ENCODE measurements around the gene PDLIM1. TPM values are rescaled to one million over a fixed set of nuclear protein-coding genes. Genes with fewer than 3 reads are reported as not detected.

PDLIM1 gene
- total and polyA plus RNA-seq, 2 of the 8 experiments (the other 6 are each of a cell fraction or from before 2014, with no cell fraction given) = 169 to 245 TPM

GRCh38 chr10:95296764-95297163 lies 6.0 kb upstream of the PDLIM1 start:
- TF ChIP-seq NRF1 (IDR thresholded peaks at IDR 0.05; ENCODE audit: low read depth, low read length) (no peak), FOSL1 (IDR thresholded peaks at IDR 0.05; ENCODE audit: insufficient read depth, low read depth, low read length) (no peak), KDM5A (IDR thresholded peaks at IDR 0.05; ENCODE audit: low read length) (no peak), HDAC6 (IDR thresholded peaks at IDR 0.05; ENCODE audit: low read depth, low read length) (no peak), CREB1 (IDR thresholded peaks at IDR 0.05) (no peak)
- ChIA-PET CTCF (ENCODE audit: partially characterized antibody) (interaction anchor here (0.6 to 5.4 kb wide), 5 partner anchors 32 to 67 kb away, joined by 3 to 39 read pairs (median 3); no protein-coding TSS in a partner anchor), POLR2A (ENCODE audit: partially characterized antibody) (interaction anchor here (1.3 kb wide), 1 partner anchor 68 kb away, joined by 4 read pairs; no protein-coding TSS in a partner anchor)
- H2BK120ac ChIP-seq (replicated peaks; ENCODE audit: low read depth, low read length) = no peak overlapping the region
- no peak overlapping the region for H4K8ac ChIP-seq (ENCODE audit: extremely low read depth, insufficient read depth, low read length)
- H4K91ac ChIP-seq (replicated peaks; ENCODE audit: insufficient read length, low read length) = no peak overlapping the region
- no peak overlapping the region for H3K9ac ChIP-seq (replicated peaks in 1 of 4; ENCODE audit: extremely low read depth in 1 of 4, low read depth in 3 of 4, low read length in 3 of 4)
- no peak for DNase-seq (ENCODE audit: low read depth in 1 of 2, low spot score in 2 of 2)
- H2BK15ac ChIP-seq (ENCODE audit: low read length) = no peak overlapping the region
- no peak overlapping the region for H2BK20ac ChIP-seq (ENCODE audit: low read length)
- 100% methylated on average over 4 of the region's 4 CpGs; no CpG with 5 or more reads in 1 of the 2 experiments for WGBS, 2 experiments (ENCODE audit: extremely low coverage in 1 of 2, insufficient coverage in 1 of 2, insufficient read length in 1 of 2, insufficient replicate concordance in 2 of 2, low coverage in 1 of 2, low lambda C conversion rate in 2 of 2, missing lambda C conversion rate in 1 of 2)
- H2AFZ ChIP-seq (ENCODE audit: low read length) = no peak overlapping the region
- H3K36me3 ChIP-seq (ENCODE audit: control insufficient read depth in 2 of 4, insufficient read depth in 4 of 4, low read length in 3 of 4) = no peaks in the 10 kb centered on the region
- H4K20me1 ChIP-seq (replicated peaks in 1 of 2; ENCODE audit: control insufficient read depth in 1 of 2, insufficient read depth in 2 of 2, low read length in 2 of 2) = no peaks in the 10 kb centered on the region
- H2BK5ac ChIP-seq (ENCODE audit: low read depth, low read length) = no peak overlapping the region
- H2AK5ac ChIP-seq (ENCODE audit: low read depth, low read length) = 0 out of 2 replicates have a peak overlapping the region, but pooled peaks have one; percentile 13
- H3K4me3 ChIP-seq (ENCODE audit: extremely low read depth in 1 of 4, insufficient read depth in 2 of 4, low read depth in 3 of 4, low read length in 4 of 4) = no peak overlapping the region
- H3K27me3 ChIP-seq (replicated peaks in 1 of 4; ENCODE audit: control insufficient read depth in 3 of 4, extremely low read depth in 1 of 4, insufficient read depth in 3 of 4, low read length in 3 of 4) = peaks cover 2 to 26% (median 22%) of the 10 kb centered on the region in 4 experiments; a peak in 6 of 7 replicates
- H3K79me2 ChIP-seq (ENCODE audit: control insufficient read depth in 1 of 2, insufficient read depth in 2 of 2, low read length in 2 of 2) = no peaks in the 10 kb centered on the region
- no peak overlapping the region for H4K5ac ChIP-seq (ENCODE audit: insufficient read length, low read depth, low read length)
- H3K79me1 ChIP-seq (ENCODE audit: low read depth, low read length) = no peaks in the 10 kb centered on the region
- H3K14ac ChIP-seq (ENCODE audit: insufficient read length) = no peak overlapping the region
- H3K23me2 ChIP-seq (ENCODE audit: low read depth, low read length) = no peaks in the 10 kb centered on the region; the same call in 1 of the 2 replicates
- no peak overlapping the region for H3K23ac ChIP-seq (ENCODE audit: insufficient read length)
- H3K27ac ChIP-seq (ENCODE audit: low read depth, low read length) = no peak overlapping the region
- no peak for FAIRE-seq
- H3K4ac ChIP-seq (replicated peaks; ENCODE audit: insufficient read length, low read depth, low read length) = no peak overlapping the region
- H3K56ac ChIP-seq (replicated peaks; ENCODE audit: insufficient read length, low read depth, low read length) = no peak overlapping the region
- no peak overlapping the region for H3K18ac ChIP-seq (ENCODE audit: extremely low read depth, low read length)
- H3K4me2 ChIP-seq (ENCODE audit: insufficient read depth in 1 of 2, low read depth in 2 of 2, low read length in 2 of 2) = no peak overlapping the region
- H2BK12ac ChIP-seq (ENCODE audit: low read depth, low read length) = no peak overlapping the region
- H3K4me1 ChIP-seq (replicated peaks in 1 of 4; ENCODE audit: control insufficient read depth in 3 of 4, insufficient read depth in 4 of 4, low read length in 3 of 4) = peaks cover 0 to 8% (median 7%) of the 10 kb centered on the region in 4 experiments; a peak in 6 of 7 replicates
- no peaks in the 10 kb centered on the region for H3K9me3 ChIP-seq (ENCODE audit: insufficient read depth in 2 of 2, low read depth in 1 of 2, low read length in 1 of 2)

Data from H1 (cell line).